Stimulated activated CD8-positive, alpha-beta memory T cell treated with anti-CD3 and anti-CD28 coated beads, Interleukin-4, amount 100 ng/mL, for 1 hour (primary cell): Measurements from ENCODE around the gene RIPOR2.
"Not testable (repeated sequence)": the region's sequence is repeated elsewhere in the genome, so short reads cannot be mapped to it uniquely, and the experiment has no call there.

Experiments used
- DNase-seq, 2 donors: peaks; one replicate each; pipeline ENCODE4 v3.0.0-alpha.2; 2020; ENCODE audit warnings: low read depth in 2 of 2, low spot score in 1 of 2

RIPOR2 gene

GRCh38 chr6:24768361-24768760 lies 167.4 kb downstream of the RIPOR2 start:
- DNase-seq: no peak

GRCh38 chr6:24766680-24767462 lies 168.9 kb downstream of the RIPOR2 start:
- no peak for DNase-seq

GRCh38 chr6:24765968-24766367 lies 169.8 kb downstream of the RIPOR2 start:
- not testable (repeated sequence) for DNase-seq

GRCh38 chr6:24764833-24765828 lies 170.6 kb downstream of the RIPOR2 start:
- DNase-seq: not testable (repeated sequence)

GRCh38 chr6:24763578-24763977 lies 172.2 kb downstream of the RIPOR2 start:
- DNase-seq: no peak

GRCh38 chr6:24761851-24762250 lies 173.9 kb downstream of the RIPOR2 start:
- DNase-seq: no peak

GRCh38 chr6:24761193-24761835 lies 174.4 kb downstream of the RIPOR2 start:
- DNase-seq: no peak

- DNase-seq: no peak
These were observed 175.6 kb downstream of the RIPOR2 start for GRCh38 chr6:24760210-24760609.

- DNase-seq: no peak
These were observed 176.0 kb downstream of the RIPOR2 start for GRCh38 chr6:24759718-24760117.

GRCh38 chr6:24757611-24758010 lies 178.1 kb downstream of the RIPOR2 start:
- no peak for DNase-seq

- no peak for DNase-seq
These were observed 180.5 kb downstream of the RIPOR2 start for GRCh38 chr6:24755279-24755678.

GRCh38 chr6:24754378-24754777 lies 181.4 kb downstream of the RIPOR2 start:
- DNase-seq: not testable (repeated sequence)
